ENCODE results near the gene COL11A2. TPM values are rescaled to one million over a fixed set of nuclear protein-coding genes. Genes with fewer than 3 reads are reported as not detected.

Gene COL11A2
- total and polyA plus RNA-seq, 2 of the 13 experiments (the other 11 are each of a cell fraction or from before 2014, with no cell fraction given), result 0.55 TPM

DNA sequence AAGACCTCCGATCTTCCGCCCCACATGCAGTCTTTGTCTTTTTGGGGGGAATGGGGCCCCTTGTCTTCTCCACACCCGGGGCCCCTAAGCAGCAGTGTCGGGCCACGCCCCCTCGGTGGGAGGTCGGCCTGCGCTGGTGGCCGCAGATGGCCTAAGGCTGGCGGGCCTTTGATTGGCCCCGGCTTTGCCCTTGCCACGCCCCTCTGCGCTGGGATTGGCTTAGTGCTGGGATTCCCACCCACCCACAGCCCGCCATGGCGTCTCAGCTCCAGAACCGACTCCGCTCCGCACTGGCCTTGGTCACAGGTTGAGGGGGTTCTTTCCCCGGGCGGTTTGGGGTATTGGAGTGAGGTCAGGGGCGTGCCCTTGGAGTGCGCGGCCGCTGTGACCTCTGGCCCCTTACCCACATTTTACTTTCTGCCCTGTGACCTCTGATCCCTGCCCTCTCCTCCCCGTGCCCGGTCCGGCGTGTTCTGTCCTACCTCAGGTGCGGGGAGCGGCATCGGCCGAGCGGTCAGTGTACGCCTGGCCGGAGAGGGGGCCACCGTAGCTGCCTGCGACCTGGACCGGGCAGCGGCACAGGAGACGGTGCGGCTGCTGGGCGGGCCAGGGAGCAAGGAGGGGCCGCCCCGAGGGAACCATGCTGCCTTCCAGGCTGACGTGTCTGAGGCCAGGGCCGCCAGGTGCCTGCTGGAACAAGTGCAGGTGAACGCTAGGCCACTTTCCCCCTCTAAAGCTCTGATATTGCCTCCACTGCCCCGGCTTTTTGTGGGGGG, 12.3 kb upstream of the COL11A2 start, which contains the start of gene HSD17B8 (continued):
- TF ChIP-seq ZNF761 (CRISPR knock-in tag; conservative IDR thresholded peaks at IDR 0.05), result peak; percentile 90
- TF ChIP-seq, protein P1, sequence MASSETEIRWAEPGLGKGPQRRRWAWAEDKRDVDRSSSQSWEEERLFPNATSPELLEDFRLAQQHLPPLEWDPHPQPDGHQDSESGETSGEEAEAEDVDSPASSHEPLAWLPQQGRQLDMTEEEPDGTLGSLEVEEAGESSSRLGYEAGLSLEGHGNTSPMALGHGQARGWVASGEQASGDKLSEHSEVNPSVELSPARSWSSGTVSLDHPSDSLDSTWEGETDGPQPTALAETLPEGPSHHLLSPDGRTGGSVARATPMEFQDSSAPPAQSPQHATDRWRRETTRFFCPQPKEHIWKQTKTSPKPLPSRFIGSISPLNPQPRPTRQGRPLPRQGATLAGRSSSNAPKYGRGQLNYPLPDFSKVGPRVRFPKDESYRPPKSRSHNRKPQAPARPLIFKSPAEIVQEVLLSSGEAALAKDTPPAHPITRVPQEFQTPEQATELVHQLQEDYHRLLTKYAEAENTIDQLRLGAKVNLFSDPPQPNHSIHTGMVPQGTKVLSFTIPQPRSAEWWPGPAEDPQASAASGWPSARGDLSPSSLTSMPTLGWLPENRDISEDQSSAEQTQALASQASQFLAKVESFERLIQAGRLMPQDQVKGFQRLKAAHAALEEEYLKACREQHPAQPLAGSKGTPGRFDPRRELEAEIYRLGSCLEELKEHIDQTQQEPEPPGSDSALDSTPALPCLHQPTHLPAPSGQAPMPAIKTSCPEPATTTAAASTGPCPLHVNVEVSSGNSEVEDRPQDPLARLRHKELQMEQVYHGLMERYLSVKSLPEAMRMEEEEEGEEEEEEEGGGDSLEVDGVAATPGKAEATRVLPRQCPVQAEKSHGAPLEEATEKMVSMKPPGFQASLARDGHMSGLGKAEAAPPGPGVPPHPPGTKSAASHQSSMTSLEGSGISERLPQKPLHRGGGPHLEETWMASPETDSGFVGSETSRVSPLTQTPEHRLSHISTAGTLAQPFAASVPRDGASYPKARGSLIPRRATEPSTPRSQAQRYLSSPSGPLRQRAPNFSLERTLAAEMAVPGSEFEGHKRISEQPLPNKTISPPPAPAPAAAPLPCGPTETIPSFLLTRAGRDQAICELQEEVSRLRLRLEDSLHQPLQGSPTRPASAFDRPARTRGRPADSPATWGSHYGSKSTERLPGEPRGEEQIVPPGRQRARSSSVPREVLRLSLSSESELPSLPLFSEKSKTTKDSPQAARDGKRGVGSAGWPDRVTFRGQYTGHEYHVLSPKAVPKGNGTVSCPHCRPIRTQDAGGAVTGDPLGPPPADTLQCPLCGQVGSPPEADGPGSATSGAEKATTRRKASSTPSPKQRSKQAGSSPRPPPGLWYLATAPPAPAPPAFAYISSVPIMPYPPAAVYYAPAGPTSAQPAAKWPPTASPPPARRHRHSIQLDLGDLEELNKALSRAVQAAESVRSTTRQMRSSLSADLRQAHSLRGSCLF (CRISPR knock-in tag; IDR thresholded peaks at IDR 0.05; ENCODE audit: borderline replicate concordance), result no peak; the same call in 1 of the 2 replicates
- peak; percentile 35; the same call in 1 of the 2 replicates for TF ChIP-seq KDM3A (CRISPR knock-in tag; IDR thresholded peaks at IDR 0.05; ENCODE audit: low read depth)
- 0 out of 2 replicates have a peak, but pooled peaks have one; percentile 14 for TF ChIP-seq BCL6 (CRISPR knock-in tag; IDR thresholded peaks at IDR 0.05)
- TF ChIP-seq SKIL (CRISPR knock-in tag; IDR thresholded peaks at IDR 0.05; ENCODE audit: borderline replicate concordance), result no peak
- peak; percentile 60; the same call in 1 of the 2 replicates for TF ChIP-seq SPEN (CRISPR knock-in tag; IDR thresholded peaks at IDR 0.05; ENCODE audit: low read depth)
- peak; percentile 60; the same call in 1 of the 2 replicates for TF ChIP-seq ZNF557 (CRISPR knock-in tag; IDR thresholded peaks at IDR 0.05)
- TF ChIP-seq DNMT1 (CRISPR knock-in tag; IDR thresholded peaks at IDR 0.05), result peak; percentile 48; the same call in 1 of the 2 replicates
- TF ChIP-seq, protein P2, sequence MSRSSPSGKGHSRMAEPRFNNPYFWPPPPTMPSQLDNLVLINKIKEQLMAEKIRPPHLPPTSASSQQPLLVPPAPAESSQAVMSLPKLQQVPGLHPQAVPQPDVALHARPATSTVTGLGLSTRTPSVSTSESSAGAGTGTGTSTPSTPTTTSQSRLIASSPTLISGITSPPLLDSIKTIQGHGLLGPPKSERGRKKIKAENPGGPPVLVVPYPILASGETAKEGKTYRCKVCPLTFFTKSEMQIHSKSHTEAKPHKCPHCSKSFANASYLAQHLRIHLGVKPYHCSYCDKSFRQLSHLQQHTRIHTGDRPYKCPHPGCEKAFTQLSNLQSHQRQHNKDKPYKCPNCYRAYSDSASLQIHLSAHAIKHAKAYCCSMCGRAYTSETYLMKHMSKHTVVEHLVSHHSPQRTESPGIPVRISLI (CRISPR knock-in tag; IDR thresholded peaks at IDR 0.05; ENCODE audit: borderline replicate concordance), result 0 out of 2 replicates have a peak, but pooled peaks have one; percentile 34
- no peak for TF ChIP-seq ARNT2 (CRISPR knock-in tag; IDR thresholded peaks at IDR 0.05; ENCODE audit: low read depth)
- peak; percentile 56; the same call in 1 of the 2 replicates for TF ChIP-seq KMT2B (CRISPR knock-in tag; IDR thresholded peaks at IDR 0.05)
- TF ChIP-seq, protein P3, sequence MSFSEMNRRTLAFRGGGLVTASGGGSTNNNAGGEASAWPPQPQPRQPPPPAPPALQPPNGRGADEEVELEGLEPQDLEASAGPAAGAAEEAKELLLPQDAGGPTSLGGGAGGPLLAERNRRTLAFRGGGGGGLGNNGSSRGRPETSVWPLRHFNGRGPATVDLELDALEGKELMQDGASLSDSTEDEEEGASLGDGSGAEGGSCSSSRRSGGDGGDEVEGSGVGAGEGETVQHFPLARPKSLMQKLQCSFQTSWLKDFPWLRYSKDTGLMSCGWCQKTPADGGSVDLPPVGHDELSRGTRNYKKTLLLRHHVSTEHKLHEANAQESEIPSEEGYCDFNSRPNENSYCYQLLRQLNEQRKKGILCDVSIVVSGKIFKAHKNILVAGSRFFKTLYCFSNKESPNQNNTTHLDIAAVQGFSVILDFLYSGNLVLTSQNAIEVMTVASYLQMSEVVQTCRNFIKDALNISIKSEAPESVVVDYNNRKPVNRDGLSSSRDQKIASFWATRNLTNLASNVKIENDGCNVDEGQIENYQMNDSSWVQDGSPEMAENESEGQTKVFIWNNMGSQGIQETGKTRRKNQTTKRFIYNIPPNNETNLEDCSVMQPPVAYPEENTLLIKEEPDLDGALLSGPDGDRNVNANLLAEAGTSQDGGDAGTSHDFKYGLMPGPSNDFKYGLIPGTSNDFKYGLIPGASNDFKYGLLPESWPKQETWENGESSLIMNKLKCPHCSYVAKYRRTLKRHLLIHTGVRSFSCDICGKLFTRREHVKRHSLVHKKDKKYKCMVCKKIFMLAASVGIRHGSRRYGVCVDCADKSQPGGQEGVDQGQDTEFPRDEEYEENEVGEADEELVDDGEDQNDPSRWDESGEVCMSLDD (CRISPR knock-in tag; IDR thresholded peaks at IDR 0.05; ENCODE audit: borderline replicate concordance), result peak; percentile 94; the same call in 1 of the 2 replicates
